ENCODE measurements around the gene CADPS.

Gene CADPS

DNA sequence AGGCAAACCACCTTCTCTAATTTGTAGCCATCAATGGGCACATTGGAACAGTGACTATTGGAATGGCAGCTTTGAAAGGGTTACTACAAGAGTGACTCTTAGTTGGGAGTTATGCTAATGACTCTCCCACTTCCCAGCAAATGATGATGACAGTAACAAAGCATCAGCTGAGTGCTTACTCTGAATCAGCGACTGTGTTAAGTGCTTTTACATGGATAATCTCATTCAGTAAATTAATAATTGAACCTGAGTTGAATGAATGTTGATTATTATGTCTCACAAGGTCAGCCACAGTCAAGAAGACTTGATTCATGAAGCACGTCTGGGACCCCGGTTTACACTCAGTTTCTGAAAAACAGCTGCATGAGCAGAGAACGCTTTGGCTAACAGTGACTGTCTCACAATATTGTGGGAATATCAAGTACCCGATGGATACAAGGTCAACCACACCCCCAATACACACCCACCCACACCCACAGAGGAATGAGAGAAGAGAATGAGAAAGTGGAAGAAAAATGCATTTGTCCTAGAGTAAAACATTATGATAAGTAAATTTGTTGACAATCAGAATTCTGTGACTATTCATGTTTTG, 259.9 kb downstream of the CADPS start:
- no peak overlapping the region for H3K4me3 ChIP-seq (ENCODE audit: low read length)
- DNase-seq (ENCODE audit: low read depth, low spot score), result no peak

DNA sequence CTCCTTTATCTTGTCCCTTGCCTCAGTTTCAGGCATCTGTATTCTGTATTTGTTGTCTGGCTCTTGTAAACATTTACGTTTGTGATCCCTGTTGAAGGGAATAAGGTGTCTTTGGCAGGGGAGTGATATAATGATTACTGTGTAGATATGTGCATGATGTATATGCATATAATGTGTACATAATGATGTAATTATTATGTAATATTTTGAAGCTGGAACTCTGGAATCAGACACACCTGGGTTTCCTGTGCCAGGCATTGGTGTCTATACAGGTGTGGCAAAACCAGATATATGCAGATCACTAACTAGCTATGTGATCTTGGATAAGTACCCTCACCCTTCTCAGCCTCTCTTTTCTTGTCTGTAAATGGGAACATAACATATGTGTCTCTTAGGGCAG, 260.7 kb downstream of the CADPS start:
- H3K4me3 ChIP-seq (ENCODE audit: low read length), result no peak overlapping the region

DNA sequence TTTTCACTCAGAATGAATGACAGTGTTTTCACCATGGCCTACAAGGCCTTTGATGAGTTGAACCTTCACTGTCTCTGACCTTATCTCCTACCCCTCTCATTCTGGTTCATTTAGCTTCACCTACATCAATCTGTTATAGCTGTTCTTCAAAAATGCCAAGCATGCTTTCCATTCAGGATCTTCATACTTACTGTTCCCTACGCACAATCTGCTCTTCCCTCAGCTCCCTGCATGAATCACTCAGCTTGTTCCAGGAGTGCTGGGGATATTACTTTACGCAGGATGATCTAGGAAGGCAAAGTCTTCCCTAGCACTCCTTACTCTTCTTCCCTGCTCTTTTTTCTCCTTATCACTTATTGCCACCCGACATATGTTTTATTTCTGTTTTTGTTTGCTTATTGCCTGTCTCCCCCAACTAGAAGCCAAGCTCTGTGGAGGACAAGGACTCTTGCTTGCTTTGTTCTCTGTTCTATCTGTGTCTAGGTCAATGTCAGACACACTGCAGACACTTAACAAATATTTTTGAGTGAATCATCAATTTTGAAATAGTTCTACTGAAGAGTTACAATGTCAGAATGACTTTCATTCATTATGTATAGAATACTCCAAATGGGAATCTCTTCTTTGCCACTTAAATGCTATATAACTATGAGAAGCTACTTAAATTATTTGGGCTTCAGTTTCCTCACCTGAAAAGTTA, 263.5 kb downstream of the CADPS start:
- no peak for DNase-seq (ENCODE audit: low read depth, low spot score)
- no peak overlapping the region for H3K4me3 ChIP-seq (ENCODE audit: low read length)

More for the DNA sequence above, 260.7 kb downstream of the CADPS start:
- DNase-seq (ENCODE audit: low read depth, low spot score), result no peak

DNA sequence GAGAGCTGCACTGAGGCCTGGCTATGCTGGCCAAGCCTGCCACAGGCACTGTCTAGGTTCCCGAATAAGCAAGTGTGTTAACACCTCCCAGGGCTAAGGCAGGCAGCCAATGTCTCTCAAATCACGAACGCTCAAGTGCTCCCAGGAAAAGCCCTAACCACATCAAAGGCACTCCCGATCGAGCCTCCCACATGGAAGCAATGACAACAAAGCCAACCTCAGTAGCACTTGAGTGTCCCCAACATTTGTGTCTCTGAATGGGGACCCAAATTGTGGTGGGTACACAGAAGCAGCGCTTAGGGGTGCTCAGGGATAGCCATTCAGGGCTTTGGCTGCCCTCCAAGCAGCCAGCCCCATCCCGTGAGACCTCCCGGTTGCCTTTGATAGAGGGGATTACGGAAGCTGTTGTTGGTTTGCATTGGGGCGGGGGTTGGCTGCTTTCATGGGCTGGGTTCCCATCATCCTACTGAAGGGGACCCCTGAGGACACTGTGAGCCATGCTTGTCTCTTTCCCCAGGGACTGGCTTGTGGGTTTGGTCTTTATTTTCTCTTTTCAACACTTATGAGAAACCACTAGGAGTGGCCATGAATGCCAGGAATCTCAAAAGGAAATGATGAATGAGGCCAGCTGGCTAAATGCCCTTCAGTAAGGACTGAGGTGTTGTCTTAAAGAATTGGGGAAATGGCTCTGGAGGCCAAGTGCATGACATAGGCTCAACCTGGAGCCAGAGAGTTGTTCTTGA, 267.8 kb downstream of the CADPS start:
- DNase-seq (ENCODE audit: low read depth, low spot score), result no peak

DNA sequence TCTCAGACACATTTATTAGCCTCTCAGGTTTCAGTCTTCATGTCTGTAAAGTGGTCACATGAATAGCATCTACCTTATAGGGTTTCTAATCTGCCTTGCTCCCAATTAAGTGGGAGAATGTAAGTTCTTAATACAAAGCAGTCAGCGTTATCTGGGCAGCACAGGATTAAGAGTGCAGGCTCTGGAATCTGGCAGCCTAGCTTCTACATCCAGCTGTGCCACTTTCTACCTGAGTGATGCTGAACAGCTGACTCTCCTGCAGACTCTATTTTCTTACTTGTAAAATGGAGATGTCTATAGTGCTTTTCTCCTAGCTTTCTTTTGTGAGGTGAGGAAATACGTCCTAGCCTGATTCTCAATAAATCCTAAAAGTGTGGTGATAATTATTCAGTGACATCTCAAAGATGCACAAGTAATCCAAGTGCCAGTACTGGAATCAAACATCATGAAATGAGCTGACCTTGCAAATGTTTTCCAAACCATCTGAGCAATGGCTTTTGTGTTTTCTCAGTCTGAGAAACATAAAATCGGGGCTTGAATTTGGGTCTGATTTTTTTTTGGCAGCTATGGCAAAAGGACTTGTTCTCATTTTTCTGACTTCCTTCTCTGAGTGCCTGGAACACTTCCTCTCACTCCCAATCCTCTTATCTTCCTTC, 269.7 kb downstream of the CADPS start:
- no peak overlapping the region for H3K4me3 ChIP-seq (ENCODE audit: low read length)
- DNase-seq (ENCODE audit: low read depth, low spot score), result no peak

More for the DNA sequence above, 267.8 kb downstream of the CADPS start:
- no peak overlapping the region for H3K4me3 ChIP-seq (ENCODE audit: low read length)

DNA sequence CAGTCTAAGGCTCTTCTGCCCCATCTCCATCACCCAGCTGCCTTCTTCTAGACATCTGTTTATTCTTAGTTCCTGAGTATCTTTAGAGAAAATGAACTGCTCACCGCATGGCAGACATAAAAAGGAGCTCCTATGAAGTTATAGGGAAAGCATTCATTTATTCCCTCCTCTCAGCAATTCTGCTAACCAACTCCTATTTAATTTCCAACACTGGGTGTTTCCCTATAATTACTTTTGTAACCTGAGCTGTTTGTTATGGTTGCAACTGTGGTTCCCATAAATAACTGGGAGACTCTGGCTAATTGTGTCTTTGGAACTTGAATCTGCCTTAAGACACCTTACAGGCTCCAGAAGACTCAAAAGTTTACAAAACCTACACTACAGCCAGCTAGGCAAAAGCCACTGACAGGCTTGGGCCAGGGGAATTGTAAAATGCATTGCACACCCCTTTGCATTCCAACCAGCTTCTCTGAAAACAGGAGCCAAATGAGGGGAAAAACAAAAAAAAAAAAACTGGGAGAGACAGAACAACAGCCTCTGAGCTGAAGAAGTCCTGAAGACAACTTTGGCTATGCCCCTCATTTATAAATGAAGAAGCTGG, 270.4 kb downstream of the CADPS start:
- H3K4me3 ChIP-seq (ENCODE audit: low read length), result no peak overlapping the region
- DNase-seq (ENCODE audit: low read depth, low spot score), result no peak

DNA sequence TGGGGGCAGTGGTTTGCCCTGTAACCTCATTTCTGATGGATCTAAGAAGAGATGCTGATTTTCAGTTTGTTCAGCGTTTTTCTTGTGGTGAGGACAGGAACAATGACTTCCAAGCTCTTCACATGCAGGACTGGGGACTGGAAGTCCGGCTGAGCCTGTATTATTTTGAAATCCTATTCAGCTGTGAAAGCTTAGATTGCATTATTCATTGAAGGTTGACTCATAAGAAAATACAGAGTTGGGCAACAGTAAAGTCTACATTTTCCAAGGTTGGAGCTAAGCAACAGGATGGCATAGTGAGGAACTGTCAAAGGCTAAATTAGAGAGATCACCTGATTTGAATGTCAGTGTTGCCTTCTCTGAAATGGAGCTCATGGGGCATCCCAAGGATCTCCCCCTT, 270.9 kb downstream of the CADPS start:
- no peak for DNase-seq (ENCODE audit: low read depth, low spot score)
- H3K4me3 ChIP-seq (ENCODE audit: low read length), result no peak overlapping the region

DNA sequence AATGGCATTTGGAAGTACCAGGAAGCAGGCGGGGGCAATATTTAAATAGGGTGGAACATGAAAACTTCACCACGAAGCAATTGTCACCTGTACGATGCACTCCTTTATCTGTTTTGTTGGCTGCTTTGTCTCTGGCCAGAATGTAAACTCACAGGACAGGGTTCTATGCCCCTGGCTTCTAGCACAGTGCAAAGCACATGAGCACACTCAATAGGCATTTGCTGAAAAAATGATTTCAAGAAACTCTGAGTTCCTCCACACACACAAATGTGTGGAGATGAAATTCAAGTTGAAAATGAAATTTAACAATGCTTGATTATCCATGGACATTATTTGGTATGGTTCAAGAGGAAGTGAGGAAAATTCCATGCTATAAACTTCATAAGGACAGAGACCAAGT, 272.2 kb downstream of the CADPS start:
- no peak for DNase-seq (ENCODE audit: low read depth, low spot score)
- H3K4me3 ChIP-seq (ENCODE audit: low read length), result no peak overlapping the region

DNA sequence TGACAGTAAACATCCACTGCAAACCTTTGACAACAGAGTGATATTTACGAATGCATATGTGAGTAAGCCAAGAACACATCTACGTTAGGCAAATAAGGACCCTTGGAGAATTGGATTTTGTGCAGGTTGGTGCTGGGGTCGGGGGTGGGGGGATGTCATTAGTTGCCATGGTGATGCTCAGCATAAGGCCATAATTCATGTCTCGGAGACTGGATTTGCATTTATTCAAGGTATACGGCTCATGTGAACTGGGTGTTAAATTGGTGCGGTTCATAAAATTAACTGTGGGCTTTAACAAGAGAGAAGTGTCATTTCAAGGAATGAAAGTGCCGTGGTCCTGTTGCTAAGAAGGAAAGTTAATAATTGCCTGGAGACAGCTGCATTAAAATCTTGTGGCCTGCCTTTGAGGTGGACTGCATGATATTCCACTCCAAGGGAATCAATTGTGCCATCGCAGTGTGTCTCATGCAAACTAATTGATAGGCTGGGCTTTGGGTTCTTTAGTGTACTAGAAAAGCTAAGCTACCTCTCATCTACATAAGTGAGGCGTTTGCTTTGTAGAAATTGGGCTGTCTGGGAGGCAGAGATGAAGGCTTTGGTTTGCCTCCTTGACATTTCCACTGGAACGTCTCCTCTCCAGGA, 273.0 kb downstream of the CADPS start:
- DNase-seq (ENCODE audit: low read depth, low spot score), result no peak
- no peak overlapping the region for H3K4me3 ChIP-seq (ENCODE audit: low read length)

DNA sequence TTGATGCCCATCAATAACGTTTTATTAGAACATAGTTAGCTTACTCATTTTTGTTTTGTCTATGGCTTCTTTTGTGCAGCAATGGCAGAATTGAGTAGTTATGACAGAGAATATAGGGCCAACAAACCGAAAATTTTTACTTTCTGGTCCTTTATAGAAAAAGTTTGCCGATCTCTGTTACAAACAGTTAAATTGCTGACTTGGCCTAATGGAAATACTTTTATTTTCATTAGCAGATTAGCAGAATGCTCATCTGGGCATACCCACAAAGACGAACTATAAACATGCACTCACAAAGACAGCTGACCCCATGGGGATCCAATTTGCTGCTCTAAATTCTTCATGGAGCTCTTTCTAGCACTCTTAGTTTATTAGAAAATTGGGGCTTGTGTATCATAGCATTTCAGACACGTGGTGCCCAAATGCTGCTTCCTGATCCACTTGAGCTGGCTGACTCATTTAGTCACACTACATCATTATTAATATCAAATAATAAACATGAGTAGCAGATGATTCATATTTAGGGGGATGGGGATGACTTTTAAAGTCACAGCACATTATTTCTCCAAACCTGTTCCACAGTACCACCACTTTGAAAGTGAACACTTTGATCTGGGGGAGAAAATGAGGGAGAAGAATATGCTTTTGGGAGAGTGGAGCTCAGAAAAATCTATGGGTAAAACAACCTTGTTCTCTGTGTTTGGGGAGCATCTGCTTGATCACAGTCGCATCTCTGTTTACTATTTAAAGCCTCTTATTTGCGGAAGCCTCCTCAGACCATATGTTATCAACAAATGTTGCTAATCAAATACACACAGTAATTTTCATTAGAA, 273.8 kb downstream of the CADPS start:
- no peak for DNase-seq (ENCODE audit: low read depth, low spot score)
- no peak overlapping the region for H3K4me3 ChIP-seq (ENCODE audit: low read length)

DNA sequence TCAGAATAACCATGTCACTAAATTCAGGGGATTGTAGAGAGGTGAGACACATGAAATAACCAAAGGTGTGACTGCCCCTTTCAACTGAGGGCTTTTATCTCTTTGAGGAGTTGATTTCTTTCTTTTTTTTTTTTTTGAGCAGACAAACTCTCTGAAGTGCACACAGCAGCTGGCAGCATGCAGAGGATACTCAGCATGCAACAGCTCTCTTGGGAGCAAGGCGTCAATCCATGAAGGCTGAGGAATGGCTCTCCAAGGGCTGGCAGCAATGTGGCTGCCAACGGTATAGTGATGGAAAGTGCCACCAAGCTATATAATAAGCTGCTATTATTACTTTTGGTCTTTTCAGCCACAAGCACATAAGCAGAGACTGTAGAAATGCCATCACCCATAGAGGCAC, 275.2 kb downstream of the CADPS start:
- DNase-seq (ENCODE audit: low read depth, low spot score), result no peak
- H3K4me3 ChIP-seq (ENCODE audit: low read length), result no peak overlapping the region

DNA sequence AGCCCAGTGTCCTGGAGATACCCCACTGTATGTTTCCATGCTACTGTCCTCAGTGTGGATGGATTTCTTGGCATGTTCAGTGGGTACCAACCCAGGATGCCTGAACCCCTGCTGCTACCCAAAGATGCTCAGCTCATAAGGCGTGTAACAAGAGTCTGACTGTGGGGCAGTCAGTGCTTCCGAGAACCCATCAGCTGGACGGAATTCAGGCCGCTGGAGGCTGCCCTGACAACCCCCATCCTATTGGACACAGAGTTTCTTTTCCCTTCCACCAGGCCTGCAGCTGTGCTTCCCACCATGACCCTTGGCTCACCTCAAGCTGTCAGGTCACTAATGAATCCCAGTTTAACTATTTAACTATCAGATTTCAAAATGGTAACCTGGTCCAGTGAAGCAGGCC, 277.7 kb downstream of the CADPS start:
- DNase-seq (ENCODE audit: low read depth, low spot score), result no peak
- no peak overlapping the region for H3K4me3 ChIP-seq (ENCODE audit: low read length)

DNA sequence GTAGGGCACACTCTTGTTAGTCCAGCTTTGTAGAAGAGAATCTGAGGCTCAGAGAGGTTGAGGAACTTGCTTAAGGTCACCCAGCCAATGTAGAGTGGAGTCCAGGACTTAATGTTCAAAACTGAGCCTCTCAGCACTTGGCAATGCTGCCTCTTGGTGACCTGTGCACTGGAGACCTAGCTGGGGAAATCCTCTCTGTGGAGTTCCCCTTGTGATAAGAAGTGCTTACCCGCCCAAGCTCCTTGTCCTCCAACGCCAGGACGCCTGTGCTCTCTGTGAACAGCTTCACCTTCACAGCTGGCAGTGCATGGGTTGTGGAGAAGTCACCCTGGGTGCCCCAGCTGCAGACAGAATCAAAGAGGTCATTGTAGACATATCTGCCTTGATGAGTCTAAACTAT, 282.8 kb downstream of the CADPS start:
- no peak for DNase-seq (ENCODE audit: low read depth, low spot score)
- H3K4me3 ChIP-seq (ENCODE audit: low read length), result no peak overlapping the region

DNA sequence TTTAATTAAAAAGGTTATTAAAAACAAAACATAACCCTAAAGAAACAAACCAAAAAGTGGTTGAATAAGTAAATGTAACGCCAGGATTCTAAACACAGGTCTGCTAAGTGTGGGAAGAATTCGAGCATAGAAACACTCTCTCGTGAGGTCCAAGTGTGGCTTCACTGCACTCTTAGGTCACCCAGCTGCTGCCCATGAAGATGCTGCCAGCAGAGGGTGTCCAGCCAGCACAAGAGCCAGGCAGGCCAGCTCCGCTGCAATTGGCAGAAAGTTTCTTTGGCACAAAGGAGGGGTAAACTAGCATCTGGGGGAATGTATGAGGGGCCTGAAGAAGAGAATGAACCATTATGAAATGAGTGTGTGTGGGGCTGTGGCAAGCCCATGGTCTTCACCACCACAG, 286.1 kb downstream of the CADPS start:
- no peak overlapping the region for H3K4me3 ChIP-seq (ENCODE audit: low read length)
- no peak for DNase-seq (ENCODE audit: low read depth, low spot score)

DNA sequence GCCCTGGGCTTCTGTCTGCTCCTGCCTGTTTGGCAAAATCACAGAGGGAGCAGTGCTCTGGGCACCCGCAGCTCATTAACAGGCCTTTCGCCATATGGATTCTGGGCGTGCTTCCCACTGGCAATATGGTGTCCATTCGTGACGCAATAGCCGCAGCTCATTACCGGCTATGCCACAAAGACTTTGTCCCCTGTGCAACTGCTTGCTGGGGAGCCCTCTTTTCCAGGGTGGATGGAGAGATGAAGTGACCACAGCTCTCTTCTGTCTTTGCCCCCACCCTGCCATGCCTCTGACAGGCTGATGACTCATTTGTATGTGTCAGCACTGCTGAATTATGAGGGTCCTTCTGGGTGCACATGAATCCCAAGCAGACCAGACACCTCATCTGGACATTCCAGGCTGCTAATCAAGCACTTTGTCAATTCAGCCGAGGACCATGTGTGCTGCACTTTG, 287.6 kb downstream of the CADPS start:
- no peak for DNase-seq (ENCODE audit: low read depth, low spot score)
- H3K4me3 ChIP-seq (ENCODE audit: low read length), result no peak overlapping the region

DNA sequence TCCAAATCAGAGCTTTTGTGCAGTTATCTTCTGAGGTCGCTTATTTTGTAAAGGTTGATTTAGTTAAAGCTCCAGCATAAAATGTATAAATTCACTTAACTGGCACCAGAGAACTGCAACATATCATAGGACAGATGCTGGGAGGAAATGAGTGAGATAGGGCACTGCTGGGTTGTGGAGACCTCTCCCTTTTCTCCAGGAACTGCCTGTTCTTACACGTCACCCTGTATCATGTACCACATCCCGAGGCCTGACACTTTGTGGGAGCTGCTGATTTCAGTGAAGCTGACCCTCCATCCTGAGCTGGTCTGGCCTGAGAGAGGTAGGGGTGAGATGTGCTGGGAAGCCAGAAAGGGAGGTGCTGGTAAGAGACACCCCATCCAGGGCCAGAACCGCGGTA, 288.0 kb downstream of the CADPS start:
- DNase-seq (ENCODE audit: low read depth, low spot score), result no peak
- H3K4me3 ChIP-seq (ENCODE audit: low read length), result no peak overlapping the region

DNA sequence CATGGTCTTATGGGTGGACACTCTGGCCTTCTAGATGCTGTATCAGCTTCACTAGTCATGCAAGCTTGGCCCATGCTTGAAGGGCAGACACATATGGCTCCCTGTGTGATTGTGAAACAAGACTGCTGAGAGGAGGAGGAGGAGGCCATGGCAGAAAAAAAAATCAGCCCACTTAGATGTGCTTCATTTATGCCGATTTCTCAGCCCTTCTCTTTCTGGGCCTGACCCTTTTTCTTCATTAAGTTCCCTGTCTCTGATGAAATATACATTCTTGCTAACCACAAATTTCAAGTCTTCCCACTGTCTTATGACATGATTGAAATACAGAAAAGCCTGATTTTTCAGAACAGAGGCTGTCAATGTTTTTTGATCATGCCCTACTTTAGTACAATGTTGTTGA, 288.9 kb downstream of the CADPS start:
- no peak for DNase-seq (ENCODE audit: low read depth, low spot score)
- no peak overlapping the region for H3K4me3 ChIP-seq (ENCODE audit: low read length)

DNA sequence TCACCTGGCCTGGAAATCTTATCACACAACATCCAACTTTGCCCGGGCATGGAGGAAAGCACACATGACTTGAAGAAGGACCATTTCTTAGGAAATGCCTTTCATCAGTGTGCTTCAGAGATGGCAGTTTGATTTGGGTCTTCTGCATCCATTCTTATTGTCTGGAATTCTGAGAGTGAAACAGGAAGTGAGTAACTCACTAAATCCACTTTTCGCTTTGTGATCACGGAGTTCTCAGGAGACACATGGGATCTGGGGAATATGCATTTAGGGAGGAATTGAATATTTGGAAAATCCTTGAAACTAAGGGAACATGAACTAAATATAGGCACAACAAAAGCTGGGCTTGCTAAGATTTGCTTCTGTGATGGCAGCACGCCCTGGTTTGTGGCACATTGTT, 289.4 kb downstream of the CADPS start:
- DNase-seq (ENCODE audit: low read depth, low spot score), result no peak
- no peak overlapping the region for H3K4me3 ChIP-seq (ENCODE audit: low read length)

All from Jurkat, Clone E6-1 (cell line).